CD4-positive, alpha-beta T cell treated with Interleukin-6 at 100 ng/mL for 8 hours (primary cell): ENCODE measurements around the gene KCNMB1.
A peak's percentile ranks its signal among the peaks of the same experiment; 100 is the strongest.

Experiments used
- DNase-seq: peaks from one replicate; pipeline ENCODE4 v3.0.0-alpha.2; 2020; ENCODE audit warnings: mixed read lengths, low spot score

Gene KCNMB1

GRCh38 chr5:170388818-170389549, at the start of gene KCNMB1:
KCNMB1 (minus strand) TSS chr5:170389367; CDS start chr5:170385447, 3,920 bp downstream.
- DNase-seq, result no peak

GRCh38 chr5:170438581-170438980, 49.4 kb upstream of the KCNMB1 start:
- DNase-seq, result no peak

GRCh38 chr5:170437621-170438375, 48.6 kb upstream of the KCNMB1 start:
- no peak for DNase-seq

- no peak for DNase-seq
Measured at GRCh38 chr5:170436335-170436734, 47.2 kb upstream of the KCNMB1 start.

- DNase-seq, result peak; percentile 45
Measured at GRCh38 chr5:170434966-170435605, 45.9 kb upstream of the KCNMB1 start.

GRCh38 chr5:170432669-170433068, 43.5 kb upstream of the KCNMB1 start:
- DNase-seq, result no peak

- no peak for DNase-seq
Measured at GRCh38 chr5:170431571-170431970, 42.4 kb upstream of the KCNMB1 start.

GRCh38 chr5:170430866-170431437, 41.8 kb upstream of the KCNMB1 start:
- no peak for DNase-seq

- no peak for DNase-seq
Measured at GRCh38 chr5:170430256-170430655, 41.1 kb upstream of the KCNMB1 start.

- no peak for DNase-seq
Measured at GRCh38 chr5:170429014-170429413, 39.8 kb upstream of the KCNMB1 start.

- no peak for DNase-seq
Measured at GRCh38 chr5:170427672-170428236, 38.6 kb upstream of the KCNMB1 start.

- DNase-seq, result no peak
Measured at GRCh38 chr5:170426786-170427185, 37.6 kb upstream of the KCNMB1 start.

- no peak for DNase-seq
Measured at GRCh38 chr5:170426149-170426767, 37.1 kb upstream of the KCNMB1 start.

GRCh38 chr5:170425731-170426130, 36.6 kb upstream of the KCNMB1 start:
- no peak for DNase-seq

GRCh38 chr5:170424629-170425028, 35.5 kb upstream of the KCNMB1 start:
- no peak for DNase-seq

GRCh38 chr5:170423692-170424091, 34.5 kb upstream of the KCNMB1 start:
- DNase-seq, result no peak

GRCh38 chr5:170421826-170422225, 32.7 kb upstream of the KCNMB1 start:
- no peak for DNase-seq

- DNase-seq, result peak; percentile 54
Measured at GRCh38 chr5:170420806-170421412, 31.7 kb upstream of the KCNMB1 start.

- DNase-seq, result no peak
Measured at GRCh38 chr5:170419643-170420042, 30.5 kb upstream of the KCNMB1 start.

- DNase-seq, result no peak
Measured at GRCh38 chr5:170418736-170419135, 29.6 kb upstream of the KCNMB1 start.

- DNase-seq, result peak; percentile 45
Measured at GRCh38 chr5:170416526-170416925, 27.4 kb upstream of the KCNMB1 start.
